Stimulated activated CD8-positive, alpha-beta memory T cell treated with anti-CD3 and anti-CD28 coated beads, Interleukin-2, amount 100 ng/mL, for 48 hours (primary cell): ENCODE results near the gene ZNF821.
"Not testable (repeated sequence)": the region's sequence is repeated elsewhere in the genome, so short reads cannot be mapped to it uniquely, and the experiment has no call there.

Experiments
- DNase-seq, 2 donors: peaks; one replicate each; pipeline ENCODE4 v3.0.0-alpha.2; 2020; ENCODE audit warnings: low read depth in 2 of 2

Gene ZNF821

GRCh38 chr16:71883849-71884638 lies at the start of gene ZNF821:
Gene ZNF821, minus strand, starts transcription at chr16:71884182. Its CDS starts 4,236 bp downstream, at chr16:71879946.
- peak; percentile 60 to 65 for DNase-seq

- no peak for DNase-seq
Observed at GRCh38 chr16:71933017-71933416, 49.0 kb upstream of the ZNF821 start.

- DNase-seq = no peak
Observed at GRCh38 chr16:71931599-71931998, 47.6 kb upstream of the ZNF821 start.

- DNase-seq = no peak
Observed at GRCh38 chr16:71931001-71931400, 47.0 kb upstream of the ZNF821 start.

GRCh38 chr16:71930013-71930563 lies 46.1 kb upstream of the ZNF821 start:
- no peak for DNase-seq

GRCh38 chr16:71929048-71929447 lies 45.1 kb upstream of the ZNF821 start:
- no peak for DNase-seq

GRCh38 chr16:71927787-71928186 lies 43.8 kb upstream of the ZNF821 start:
- DNase-seq = no peak

- no peak for DNase-seq
Observed at GRCh38 chr16:71927383-71927782, 43.4 kb upstream of the ZNF821 start.

GRCh38 chr16:71924710-71925109 lies 40.7 kb upstream of the ZNF821 start:
- no peak for DNase-seq

- no peak for DNase-seq
Observed at GRCh38 chr16:71923941-71924690, 40.1 kb upstream of the ZNF821 start.

GRCh38 chr16:71920658-71921057 lies 36.7 kb upstream of the ZNF821 start:
- DNase-seq = no peak

GRCh38 chr16:71919035-71919434 lies 35.1 kb upstream of the ZNF821 start:
- no peak for DNase-seq

GRCh38 chr16:71917900-71918299 lies 33.9 kb upstream of the ZNF821 start:
- DNase-seq = no peak

GRCh38 chr16:71916397-71916920 lies 32.5 kb upstream of the ZNF821 start:
- no peak for DNase-seq

GRCh38 chr16:71915350-71915749 lies 31.4 kb upstream of the ZNF821 start:
- no peak for DNase-seq

GRCh38 chr16:71914802-71915201 lies 30.8 kb upstream of the ZNF821 start:
- no peak for DNase-seq

GRCh38 chr16:71912534-71913275 lies 28.7 kb upstream of the ZNF821 start:
- DNase-seq = no peak

GRCh38 chr16:71911121-71911520 lies 27.1 kb upstream of the ZNF821 start:
- no peak for DNase-seq

- not testable (repeated sequence) for DNase-seq
Observed at GRCh38 chr16:71905765-71906164, 21.8 kb upstream of the ZNF821 start.

- no peak for DNase-seq
Observed at GRCh38 chr16:71904239-71904638, 20.3 kb upstream of the ZNF821 start.

GRCh38 chr16:71903608-71904007 lies 19.6 kb upstream of the ZNF821 start:
- DNase-seq = no peak
